Activated CD8-positive, alpha-beta T cell treated with anti-CD3 and anti-CD28 coated beads, Interleukin-2, amount 10 ng/mL, durations not matched to agents 7 days and 5 days (primary cell): Measurements from ENCODE around the gene ARHGEF37. TPM values are rescaled to one million over a fixed set of nuclear protein-coding genes. Genes with fewer than 3 reads are reported as not detected.

Experiments used
- ATAC-seq: fragments of 150-1000 bp; cut with Tn5 transposase; one replicate; pipeline ENCODE4 v1.10.0; 2021; ENCODE audit warnings: moderate library complexity
- CTCF ChIA-PET: fragments of 350-600 bp; sonication (Branson Sonifier 250); formaldehyde crosslinking; loops from one replicate; lab custom pipeline; 2021; ENCODE audit warnings: antibody characterized with exemption; lab: Charles Lee
- POLR2A ChIA-PET: fragments of 350-600 bp; sonication (Branson Sonifier 250); formaldehyde crosslinking; loops from one replicate; lab custom pipeline; 2021; ENCODE audit warnings: antibody characterized with exemption; lab: Charles Lee
- DNase-seq: peaks from one replicate; pipeline ENCODE4 v3.0.0-alpha.2; 2020
- H3K27ac Mint-ChIP-seq: one replicate; pipeline ENCODE4 v1.8.0; 2021; ENCODE audit warnings: mild to moderate bottlenecking, mixed read lengths
- H3K27me3 Mint-ChIP-seq: one replicate; pipeline ENCODE4 v1.8.0; 2021; ENCODE audit warnings: low read depth, mixed read lengths
- H3K36me3 Mint-ChIP-seq: one replicate; pipeline ENCODE4 v1.8.0; 2021; ENCODE audit warnings: low read depth, mixed read lengths
- H3K4me1 Mint-ChIP-seq: one replicate; pipeline ENCODE4 v1.8.0; 2021; ENCODE audit warnings: low read depth, mixed read lengths
- H3K4me3 Mint-ChIP-seq: one replicate; pipeline ENCODE4 v1.8.0; 2021; ENCODE audit warnings: mild to moderate bottlenecking, mixed read lengths
- H3K9me3 Mint-ChIP-seq: one replicate; pipeline ENCODE4 v1.8.0; 2022; ENCODE audit warnings: mixed read lengths; ENCODE audit not compliant: insufficient read depth
- total RNA-seq, 2 experiments: library from RNA; stranded (reverse); gene quantifications; one replicate each; pipeline ENCODE4 v1.2.3, GENCODE V29; 2021

Gene ARHGEF37
- total RNA-seq, 2 experiments from 2014 or later: 1.0 to 1.4 TPM

GRCh38 chr5:149630337-149630736 lies 49.0 kb downstream of the ARHGEF37 start:
- Mint-ChIP-seq H3K36me3 (no peaks in the 10 kb centered on the region), H3K27me3 (no peaks in the 10 kb centered on the region), H3K9me3 (no peaks in the 10 kb centered on the region), H3K27ac (no peak overlapping the region), H3K4me3 (no peak overlapping the region), H3K4me1 (peaks cover 7% of the 10 kb centered on the region)
- ATAC-seq (no peak), DNase-seq (no peak)
- POLR2A ChIA-PET: no interaction called here
- CTCF ChIA-PET: no interaction called here

DNA sequence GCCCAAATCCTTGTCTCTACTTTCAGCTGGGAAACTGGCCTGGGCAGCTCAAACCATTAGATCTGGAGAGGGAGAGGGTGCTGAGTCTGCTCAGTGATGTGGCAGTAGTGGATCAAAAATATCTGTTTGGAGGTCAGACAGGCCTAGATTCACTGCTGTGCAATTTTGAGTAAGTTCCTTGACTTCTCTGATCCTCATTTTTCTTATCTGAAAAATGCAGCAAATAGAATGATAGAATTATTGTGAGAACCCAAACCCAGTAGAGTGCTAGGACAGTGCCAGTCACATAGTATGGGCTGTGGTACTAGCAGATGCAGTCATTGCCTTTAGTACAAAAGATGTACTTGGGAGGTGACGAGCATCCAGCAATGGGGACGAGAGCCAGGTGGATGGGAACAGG lies 50.2 kb downstream of the ARHGEF37 start:
- no peaks in the 10 kb centered on the region for H3K36me3 Mint-ChIP-seq
- H3K4me1 Mint-ChIP-seq: peaks cover 7% of the 10 kb centered on the region
- no peaks in the 10 kb centered on the region for H3K27me3 Mint-ChIP-seq
- H3K4me3 Mint-ChIP-seq: no peak overlapping the region
- H3K9me3 Mint-ChIP-seq: no peaks in the 10 kb centered on the region
- ChIA-PET CTCF (no interaction called here), POLR2A (no interaction called here)
- DNase-seq: no peak
- no peak overlapping the region for H3K27ac Mint-ChIP-seq
- ATAC-seq: no peak

DNA sequence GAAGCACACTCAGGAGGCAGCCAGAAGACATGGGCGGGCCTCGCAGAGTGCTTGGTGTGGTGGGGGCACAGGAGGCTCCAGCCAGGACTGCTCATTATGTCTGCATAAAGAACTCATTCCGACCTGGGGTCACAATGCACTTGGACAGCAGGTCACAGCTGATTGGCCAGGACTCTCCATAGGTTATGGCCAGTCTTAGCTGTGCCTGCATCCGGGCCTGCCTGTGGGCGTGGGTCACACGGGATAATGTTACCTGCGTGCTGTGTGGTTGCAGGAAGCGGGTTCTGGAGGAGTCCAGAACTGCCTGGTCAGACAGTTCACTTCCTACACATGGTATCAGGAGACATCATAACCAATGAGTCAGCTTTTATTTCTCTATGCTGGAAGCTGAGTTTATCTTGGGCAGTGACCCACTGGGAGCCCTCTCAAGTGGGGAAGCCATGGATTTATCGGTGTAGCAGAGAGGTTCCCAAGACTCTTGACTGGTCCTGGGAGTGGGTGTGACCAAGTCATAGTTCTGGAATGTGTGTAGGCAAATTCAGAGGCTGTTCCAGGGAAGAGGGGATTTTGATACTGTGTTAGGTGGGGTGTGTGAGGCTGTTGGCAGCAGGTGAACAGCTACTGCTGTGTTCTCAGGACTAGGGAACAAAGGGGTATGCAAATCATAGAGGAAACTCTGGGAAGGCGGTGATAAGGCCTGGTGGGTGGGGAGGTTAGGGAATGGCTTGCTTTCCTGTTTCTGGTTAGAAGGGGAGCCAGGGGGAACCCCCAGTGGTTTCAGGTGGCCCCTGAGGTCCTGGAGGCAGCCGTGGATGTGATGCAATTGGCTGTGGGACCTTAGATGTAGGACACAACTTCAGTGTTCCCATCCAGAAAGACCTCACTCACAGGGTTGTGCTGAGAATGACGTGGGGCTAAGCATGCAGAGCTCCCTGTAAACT lies 51.3 kb downstream of the ARHGEF37 start:
- no peak overlapping the region for H3K27ac Mint-ChIP-seq
- H3K9me3 Mint-ChIP-seq: no peaks in the 10 kb centered on the region

GRCh38 chr5:149633476-149634350 lies 52.4 kb downstream of the ARHGEF37 start:
- no peaks in the 10 kb centered on the region for H3K27me3 Mint-ChIP-seq
- DNase-seq (no peak), ATAC-seq (no peak)
- H3K4me1 Mint-ChIP-seq: peaks cover 7% of the 10 kb centered on the region
- H3K27ac Mint-ChIP-seq: no peak overlapping the region
- H3K4me3 Mint-ChIP-seq: no peak overlapping the region
- no peaks in the 10 kb centered on the region for H3K9me3 Mint-ChIP-seq
- POLR2A ChIA-PET: no interaction called here
- CTCF ChIA-PET: interaction anchor here (0.9 to 6.9 kb wide), 9 partner anchors 23 to 328 kb away, joined by 3 to 73 read pairs (median 5); no protein-coding TSS in a partner anchor
- H3K36me3 Mint-ChIP-seq: no peaks in the 10 kb centered on the region

More for the DNA sequence above, 51.3 kb downstream of the ARHGEF37 start:
- no peak for ATAC-seq
- peaks cover 7% of the 10 kb centered on the region for H3K4me1 Mint-ChIP-seq
- no peaks in the 10 kb centered on the region for H3K36me3 Mint-ChIP-seq
- no peak for DNase-seq
- ChIA-PET POLR2A (no interaction called here), CTCF (interaction anchor here (1.1 to 6.9 kb wide), 5 partner anchors 35 to 220 kb away, joined by 3 to 73 read pairs (median 6); no protein-coding TSS in a partner anchor)
- H3K27me3 Mint-ChIP-seq: no peaks in the 10 kb centered on the region
- no peak overlapping the region for H3K4me3 Mint-ChIP-seq

GRCh38 chr5:149635394-149635793 lies 54.1 kb downstream of the ARHGEF37 start:
- H3K27ac Mint-ChIP-seq: no peak overlapping the region
- peaks cover 7% of the 10 kb centered on the region for H3K4me1 Mint-ChIP-seq
- no peak overlapping the region for H3K4me3 Mint-ChIP-seq
- ATAC-seq (no peak), DNase-seq (no peak)
- CTCF ChIA-PET: interaction anchor here (1.9 to 6.9 kb wide), 4 partner anchors 13 to 199 kb away, joined by 7 to 73 read pairs (median 8); no protein-coding TSS in a partner anchor
- H3K36me3 Mint-ChIP-seq: no peaks in the 10 kb centered on the region
- POLR2A ChIA-PET: no interaction called here
- no peaks in the 10 kb centered on the region for H3K9me3 Mint-ChIP-seq
- H3K27me3 Mint-ChIP-seq: no peaks in the 10 kb centered on the region

- no peak overlapping the region for H3K27ac Mint-ChIP-seq
- POLR2A ChIA-PET: no interaction called here
- no peaks in the 10 kb centered on the region for H3K27me3 Mint-ChIP-seq
Observed at GRCh38 chr5:149636191-149636860, 55.0 kb downstream of the ARHGEF37 start.

GRCh38 chr5:149636861-149637246 lies 55.6 kb downstream of the ARHGEF37 start:
- ChIA-PET POLR2A (no interaction called here), CTCF (interaction anchor here (0.6 to 6.9 kb wide), 15 partner anchors 8 to 357 kb away, joined by 3 to 73 read pairs (median 4); no protein-coding TSS in a partner anchor)
- Mint-ChIP-seq H3K9me3 (no peaks in the 10 kb centered on the region), H3K27ac (no peak overlapping the region), H3K4me1 (peaks cover 7% of the 10 kb centered on the region), H3K27me3 (no peaks in the 10 kb centered on the region), H3K36me3 (no peaks in the 10 kb centered on the region), H3K4me3 (no peak overlapping the region)
- DNase-seq (peak; percentile 65), ATAC-seq (peak; percentile 72)

More at GRCh38 chr5:149636191-149636860, 55.0 kb downstream of the ARHGEF37 start:
- H3K4me1 Mint-ChIP-seq: peaks cover 7% of the 10 kb centered on the region
- ATAC-seq (no peak), DNase-seq (no peak)
- CTCF ChIA-PET: interaction anchor here (0.7 to 6.9 kb wide), 11 partner anchors 10 to 358 kb away, joined by 3 to 73 read pairs (median 5); no protein-coding TSS in a partner anchor
- H3K36me3 Mint-ChIP-seq: no peaks in the 10 kb centered on the region
- H3K4me3 Mint-ChIP-seq: no peak overlapping the region
- H3K9me3 Mint-ChIP-seq: no peaks in the 10 kb centered on the region

GRCh38 chr5:149638136-149638535 lies 56.8 kb downstream of the ARHGEF37 start:
- H3K4me1 Mint-ChIP-seq: peaks cover under 1% of the 10 kb centered on the region
- H3K27ac Mint-ChIP-seq: no peak overlapping the region
- no peaks in the 10 kb centered on the region for H3K27me3 Mint-ChIP-seq
- POLR2A ChIA-PET: no interaction called here
- DNase-seq (no peak), ATAC-seq (no peak)
- H3K4me3 Mint-ChIP-seq: no peak overlapping the region
- H3K36me3 Mint-ChIP-seq: no peaks in the 10 kb centered on the region
- CTCF ChIA-PET: interaction anchor here (0.7 to 6.9 kb wide), 3 partner anchors 191 to 353 kb away, joined by 3 to 73 read pairs (median 12); no protein-coding TSS in a partner anchor
- no peaks in the 10 kb centered on the region for H3K9me3 Mint-ChIP-seq

DNA sequence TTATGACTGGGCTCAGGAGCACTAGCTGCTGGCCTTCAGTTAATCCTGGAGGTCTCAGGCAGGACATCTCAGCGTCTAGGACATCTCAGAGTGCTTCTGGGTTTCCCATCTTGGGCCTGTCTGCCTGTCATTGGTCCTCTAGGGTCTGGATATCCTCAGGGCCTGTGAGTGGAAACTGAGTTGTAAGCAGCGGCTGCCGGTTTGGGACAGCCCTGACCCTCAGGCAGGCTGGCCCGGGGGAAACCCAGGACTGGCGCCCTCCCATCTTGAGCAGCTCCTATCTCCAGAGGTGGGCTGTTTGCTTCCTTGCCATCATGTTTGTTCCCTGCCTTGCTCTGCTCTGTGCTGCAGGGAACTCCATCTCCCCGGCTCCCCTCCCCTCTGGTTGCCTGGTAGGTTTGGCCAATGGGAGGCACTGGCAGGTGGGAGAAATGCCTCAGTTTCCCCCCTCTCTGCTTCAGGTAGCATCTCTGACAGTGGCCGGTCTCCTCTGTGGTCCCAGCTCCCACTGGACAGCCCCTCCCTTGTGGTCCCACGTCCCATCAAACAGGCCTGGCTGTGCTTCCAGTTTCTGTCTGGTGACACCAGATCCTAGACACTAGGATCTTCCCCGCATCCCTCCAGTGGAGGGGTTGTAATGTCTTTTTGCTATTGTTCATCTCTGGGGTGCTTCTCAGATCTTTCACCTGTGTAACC lies 57.4 kb downstream of the ARHGEF37 start:
- Mint-ChIP-seq H3K4me3 (no peak overlapping the region), H3K9me3 (no peaks in the 10 kb centered on the region), H3K4me1 (no peaks in the 10 kb centered on the region), H3K27me3 (no peaks in the 10 kb centered on the region), H3K36me3 (no peaks in the 10 kb centered on the region), H3K27ac (no peak overlapping the region)
- POLR2A ChIA-PET: no interaction called here
- DNase-seq (no peak), ATAC-seq (peak; percentile 18)
- CTCF ChIA-PET: interaction anchor here (0.8 to 6.9 kb wide), 4 partner anchors 18 to 324 kb away, joined by 3 to 73 read pairs (median 8); no protein-coding TSS in a partner anchor

- Mint-ChIP-seq H3K4me1 (no peaks in the 10 kb centered on the region), H3K27ac (no peak overlapping the region), H3K36me3 (no peaks in the 10 kb centered on the region), H3K4me3 (no peak overlapping the region), H3K9me3 (no peaks in the 10 kb centered on the region), H3K27me3 (no peaks in the 10 kb centered on the region)
- ChIA-PET CTCF (interaction anchor here (0.8 to 2.5 kb wide), 3 partner anchors 17 to 323 kb away, joined by 3 to 8 read pairs (median 4); no protein-coding TSS in a partner anchor), POLR2A (no interaction called here)
- no peak for ATAC-seq
- no peak for DNase-seq
Observed at GRCh38 chr5:149639737-149640136, 58.4 kb downstream of the ARHGEF37 start.
